IPS-NIHi7 (cell line): ENCODE data around the gene CAND2.
A peak's percentile ranks its signal among the peaks of the same experiment; 100 is the strongest.
"Not testable (repeated sequence)": the region's sequence is repeated elsewhere in the genome, so short reads cannot be mapped to it uniquely, and the experiment has no call there.

ENCODE experiments used
- DNase-seq: peaks from one replicate; pipeline ENCODE4 v3.0.0; 2012; ENCODE audit warnings: mixed read lengths; ENCODE audit errors: extremely low spot score

CAND2 gene

DNA sequence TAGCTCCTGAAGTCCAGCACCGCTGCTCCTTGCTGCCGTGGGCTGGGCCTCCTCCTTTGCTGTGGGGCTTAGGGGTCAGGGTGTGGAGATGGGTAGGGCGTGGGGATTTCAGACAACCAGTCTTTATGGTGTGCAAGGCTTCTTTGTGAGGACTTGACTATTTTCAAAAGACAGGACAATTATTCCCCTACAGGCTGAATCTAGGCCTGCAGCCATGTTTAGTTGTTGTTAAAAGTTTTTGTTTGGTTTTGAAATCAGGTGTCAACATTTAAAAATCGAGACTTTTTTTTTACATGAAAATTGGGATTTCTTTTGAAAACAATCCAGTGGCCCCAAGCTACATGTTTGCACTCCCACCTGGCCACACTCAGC is 34.3 kb downstream of the CAND2 start:
- no peak for DNase-seq

DNA sequence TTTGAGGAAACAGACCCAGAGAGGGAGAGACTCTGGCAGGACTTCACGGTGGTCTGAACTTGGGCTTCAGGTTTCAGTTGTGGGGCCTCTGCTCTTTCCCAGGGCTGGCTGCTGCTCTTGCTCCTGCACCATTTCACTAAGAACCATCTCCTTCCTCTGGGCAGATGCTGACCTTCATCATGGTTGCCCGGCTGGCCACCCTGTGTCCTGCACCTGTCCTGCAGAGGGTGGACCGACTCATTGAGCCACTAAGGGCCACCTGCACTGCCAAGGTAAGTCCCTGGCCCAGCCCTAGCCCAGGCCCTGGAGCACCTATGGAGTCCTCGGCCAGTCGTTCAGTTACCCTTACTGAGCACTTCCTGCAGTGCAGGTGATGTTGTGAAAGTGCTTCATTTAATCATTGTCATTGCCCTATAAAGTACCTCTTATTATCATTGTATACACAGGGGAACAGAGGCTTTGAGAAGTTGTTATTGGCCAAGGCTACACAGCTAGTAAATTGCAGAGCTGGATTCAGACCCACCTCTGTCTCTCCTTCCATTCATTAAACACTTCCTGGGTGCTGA is 34.9 kb downstream of the CAND2 start:
- DNase-seq = no peak

DNA sequence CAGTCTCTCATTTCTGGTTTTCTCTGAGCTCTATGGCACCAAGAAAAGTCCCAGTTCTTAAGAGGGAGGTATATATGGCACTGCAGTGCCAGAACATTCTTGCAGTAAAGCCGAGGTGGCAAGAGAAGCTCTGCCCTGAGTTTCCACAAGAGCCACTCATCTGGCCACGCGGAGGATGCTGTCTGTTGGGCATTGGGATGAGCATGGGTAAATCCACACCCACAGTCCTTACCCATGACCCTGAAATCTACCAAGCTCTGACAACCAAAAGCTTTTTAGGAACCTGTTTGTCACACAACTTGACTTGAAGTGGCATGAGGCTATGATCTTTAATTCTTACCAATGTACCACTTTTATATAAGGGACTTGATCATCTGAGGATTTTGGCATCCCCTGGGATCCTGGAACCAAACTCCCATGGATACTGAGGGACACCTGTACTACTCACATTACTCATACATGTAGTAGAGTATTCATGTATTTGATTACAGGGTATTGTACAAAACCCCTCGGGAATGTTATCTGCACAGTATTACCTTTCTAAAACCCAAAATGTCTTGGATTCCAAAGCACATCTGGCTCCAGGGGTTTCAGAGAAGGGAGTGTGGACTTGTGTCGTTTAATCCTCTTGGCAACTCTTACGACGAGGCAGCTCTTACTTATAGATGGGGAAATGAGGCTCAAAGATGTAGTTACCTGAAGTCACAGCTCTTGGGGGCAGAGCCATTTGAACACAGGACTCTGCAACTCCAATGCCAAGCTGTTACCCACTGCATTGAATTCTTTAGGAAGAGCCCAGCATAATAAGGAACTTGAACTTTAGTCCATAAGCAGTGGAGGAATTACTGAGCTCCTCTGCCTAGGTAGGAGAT is 36.1 kb downstream of the CAND2 start:
- DNase-seq = no peak

DNA sequence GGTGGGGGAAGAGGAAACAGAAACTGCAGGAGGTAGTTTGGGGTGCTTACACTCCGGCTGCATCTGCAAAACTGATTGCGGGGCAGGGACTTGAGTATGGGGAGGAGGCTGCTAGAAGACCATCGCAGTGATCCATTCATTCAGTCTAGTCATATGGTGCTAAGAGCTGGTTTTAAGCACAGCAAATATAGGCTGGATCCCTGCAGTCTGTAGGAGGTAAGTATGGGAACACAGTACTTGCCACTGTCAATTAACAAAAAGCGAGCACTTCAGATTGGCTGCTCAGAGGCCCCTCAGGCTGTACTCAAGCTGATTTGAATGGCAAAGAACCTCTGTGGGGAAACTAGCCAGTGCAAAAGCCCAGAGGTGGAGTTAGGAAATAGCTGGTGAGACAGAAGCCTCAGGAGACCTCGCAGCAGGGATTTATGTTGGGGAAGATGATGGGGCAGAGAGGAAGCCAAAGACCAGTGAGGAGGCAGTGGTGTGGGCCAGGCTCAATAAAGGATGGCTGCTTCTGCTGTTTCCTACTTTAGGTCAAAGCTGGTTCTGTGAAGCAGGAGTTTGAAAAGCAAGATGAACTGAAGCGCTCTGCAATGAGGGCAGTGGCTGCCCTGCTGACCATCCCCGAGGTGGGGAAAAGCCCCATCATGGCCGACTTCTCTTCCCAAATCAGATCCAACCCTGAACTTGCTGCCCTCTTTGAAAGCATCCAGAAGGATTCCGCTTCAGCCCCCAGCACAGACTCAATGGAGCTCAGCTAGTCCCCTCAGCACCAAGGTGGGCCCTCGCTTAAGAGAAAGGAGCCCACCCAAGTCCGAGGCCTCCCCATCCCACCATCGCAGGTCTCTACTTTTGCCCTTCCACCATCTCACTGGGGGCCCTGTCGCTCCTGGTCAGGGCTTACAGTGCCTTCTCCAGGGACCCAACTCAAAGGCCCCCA is 37.0 kb downstream of the CAND2 start:
- peak; percentile 45 for DNase-seq

DNA sequence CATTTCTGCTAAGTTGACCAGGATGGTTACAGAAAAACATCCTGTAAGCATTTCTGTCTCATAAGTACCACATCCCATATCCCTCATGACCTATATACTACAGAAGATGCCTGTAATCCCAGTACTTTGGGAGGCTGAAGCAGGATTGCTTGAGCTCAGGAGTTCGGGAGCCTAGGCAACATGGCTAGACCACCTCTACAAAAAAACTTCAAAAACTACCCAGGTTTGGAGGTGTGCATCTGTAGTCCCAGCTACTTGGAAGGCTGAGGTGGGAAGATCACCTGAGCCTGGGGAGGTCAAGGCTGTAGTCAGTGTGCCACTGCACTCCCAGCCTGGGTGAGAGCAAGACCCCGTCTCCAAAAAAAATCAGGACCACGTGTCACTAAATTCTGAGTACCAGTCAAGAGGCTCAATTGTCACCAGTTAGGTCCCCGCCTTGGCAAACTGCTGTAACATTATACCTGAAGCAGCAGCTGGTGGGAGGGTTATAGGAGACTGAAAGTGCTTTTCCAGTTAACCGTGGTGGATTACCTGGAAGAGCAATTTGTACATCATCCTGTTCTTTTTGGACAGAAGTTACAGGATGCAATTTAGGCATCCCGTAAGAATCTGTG is 38.7 kb downstream of the CAND2 start:
- no peak for DNase-seq

DNA sequence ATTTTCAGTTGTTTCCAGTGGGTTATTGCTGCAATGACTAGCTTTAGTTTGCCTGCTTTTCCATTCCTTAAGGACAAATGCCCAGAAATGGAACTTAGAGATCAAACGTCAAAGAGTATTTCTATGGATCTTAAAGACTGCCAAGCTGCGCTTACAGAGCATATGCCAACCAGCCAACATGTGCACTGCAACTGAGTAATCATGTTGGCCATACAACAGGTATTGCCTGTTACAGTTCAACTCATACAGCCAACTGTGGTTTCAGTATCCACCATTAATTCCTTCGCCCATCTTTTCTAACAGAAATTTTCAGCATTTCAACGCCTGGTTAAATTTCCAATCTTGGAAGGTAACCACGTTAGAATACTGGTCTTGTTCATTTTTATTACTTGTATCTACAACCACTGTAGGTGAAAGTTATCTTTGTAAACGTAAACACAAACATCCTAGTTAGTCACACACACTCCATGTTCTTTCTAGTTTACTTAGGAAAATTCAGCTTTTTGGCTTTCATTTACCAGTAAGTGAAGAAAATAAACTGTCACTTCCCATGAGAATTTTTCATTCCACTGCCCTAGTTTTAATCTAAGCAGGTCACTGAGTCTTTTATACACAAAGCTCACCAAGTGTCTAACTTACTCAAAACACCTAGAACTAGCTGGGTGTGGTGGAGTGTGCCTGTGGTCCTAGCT is 41.0 kb downstream of the CAND2 start:
- DNase-seq = no peak

GRCh38 chr3:12838179-12838965 is 41.9 kb downstream of the CAND2 start:
- no peak for DNase-seq

GRCh38 chr3:12839156-12839946 is 42.9 kb downstream of the CAND2 start:
- no peak for DNase-seq

GRCh38 chr3:12840148-12840547 is 43.7 kb downstream of the CAND2 start:
- not testable (repeated sequence) for DNase-seq

DNA sequence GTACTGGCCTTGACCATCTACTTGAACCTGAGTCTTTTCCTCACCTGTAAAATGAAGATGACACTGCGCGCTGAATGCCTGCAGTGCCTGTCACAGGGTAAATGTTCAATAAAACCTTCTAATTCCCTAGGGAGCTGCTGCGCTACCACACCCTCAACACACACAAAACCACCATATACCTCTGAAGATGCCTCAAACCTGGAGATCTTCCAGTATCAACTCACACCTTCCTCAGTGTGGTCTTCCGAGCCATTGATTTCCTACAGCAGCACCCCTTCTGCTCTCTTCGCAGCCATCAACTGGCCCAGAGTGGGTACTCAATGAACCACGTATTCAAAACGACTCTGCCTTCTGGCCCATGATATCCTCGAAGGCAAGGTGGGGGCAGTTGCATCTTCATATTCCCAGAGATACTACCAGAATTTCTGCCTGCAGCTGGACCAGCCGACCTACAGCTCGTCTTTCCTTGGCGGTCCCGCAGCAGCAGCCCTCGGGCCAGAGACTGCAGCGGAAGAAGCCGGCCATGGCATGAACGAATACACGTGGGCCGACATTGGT is 44.2 kb downstream of the CAND2 start:
- DNase-seq = no peak

DNA sequence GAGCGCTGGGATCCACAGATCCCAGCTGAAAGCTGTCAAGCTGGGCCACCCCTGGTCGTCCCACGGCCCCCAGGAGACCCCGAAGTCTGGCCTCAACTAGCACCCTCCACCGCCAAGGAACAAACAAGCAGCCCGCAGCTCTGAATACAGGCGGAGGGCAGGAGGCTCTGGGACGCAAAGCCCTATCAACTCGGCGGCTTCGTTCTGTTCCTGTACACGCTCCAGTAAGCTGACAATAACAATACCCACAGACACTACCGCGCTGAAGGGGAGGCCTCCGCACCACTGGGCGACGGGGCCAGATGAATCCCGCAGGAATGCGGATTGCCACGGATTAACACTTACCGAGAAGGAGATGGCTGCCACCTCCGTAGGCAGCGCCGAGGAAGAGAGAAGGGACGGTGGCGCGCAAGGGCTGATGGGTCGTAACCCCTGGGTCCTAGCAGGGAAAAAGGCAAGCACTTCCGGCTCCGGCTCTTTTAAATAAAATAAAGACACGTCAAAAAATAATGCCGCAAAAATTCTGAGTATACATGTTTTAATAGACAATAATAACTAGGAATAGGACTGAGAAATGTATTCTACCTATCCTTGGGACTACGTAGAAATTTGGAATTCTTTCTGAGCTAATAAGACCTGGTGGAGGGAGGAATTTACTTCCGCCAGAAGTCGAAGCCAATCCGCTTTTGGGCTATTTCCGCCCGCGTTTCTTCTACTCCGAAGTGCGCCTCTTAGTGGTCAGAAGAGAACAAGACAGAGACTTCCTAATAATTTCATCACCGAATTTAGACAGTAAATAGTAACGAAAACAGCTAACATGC is 44.9 kb downstream of the CAND2 start, which contains the start of gene RPL32:
Gene RPL32 (minus strand): TSS at position 417 of the 821 bp plus-strand sequence. CDS start 1,328 bp downstream, outside the sequence.
- DNase-seq = peak; percentile 89

- no peak for DNase-seq
These were observed 45.5 kb downstream of the CAND2 start for GRCh38 chr3:12841970-12842328.

DNA sequence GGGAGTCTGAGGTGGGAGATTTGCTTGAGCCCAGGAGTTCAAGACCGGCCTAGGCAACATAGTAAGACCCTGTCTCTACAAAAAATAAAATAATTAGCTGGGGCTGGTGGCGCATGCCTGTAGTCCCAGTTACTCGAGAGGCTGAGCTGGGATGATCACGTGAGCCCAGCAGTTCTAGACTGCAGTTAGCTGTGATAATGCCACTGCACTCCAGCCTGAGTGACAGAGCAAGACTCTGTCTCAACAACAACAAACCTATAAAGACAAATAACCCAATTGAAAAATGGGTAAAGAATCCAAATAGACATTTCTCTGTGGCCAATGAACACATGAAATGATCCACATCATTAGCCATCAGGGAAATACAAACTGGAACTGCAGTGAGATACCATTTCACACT is 46.0 kb downstream of the CAND2 start:
- DNase-seq = no peak

- DNase-seq = no peak
These were observed 49.3 kb downstream of the CAND2 start for GRCh38 chr3:12845811-12846210.

GRCh38 chr3:12852201-12852600 is 55.7 kb downstream of the CAND2 start:
- DNase-seq = no peak

GRCh38 chr3:12853847-12854246 is 57.4 kb downstream of the CAND2 start:
- not testable (repeated sequence) for DNase-seq

- DNase-seq = no peak
These were observed 58.1 kb downstream of the CAND2 start for GRCh38 chr3:12854565-12854964.

GRCh38 chr3:12856626-12857025 is 60.1 kb downstream of the CAND2 start:
- DNase-seq = peak; percentile 33
